Adrenal gland (tissue), 12 donors: Measurements from ENCODE around the gene SLC7A6OS. TPM values are rescaled to one million over a fixed set of nuclear protein-coding genes. Genes with fewer than 3 reads are reported as not detected.

Experiments used
- DNase-seq, 7 donors: peaks; one replicate each; pipeline ENCODE4 v3.0.0-alpha.2; 2019 to 2020
- H3K27ac ChIP-seq, 5 donors: fragments of 200-600 bp; sonication (generic) in 4 of 5; 1 replicate in 3 of 5; 2 replicates in 2 of 5; pipeline versions ENCODE4 v1.5.1 to v1.8.0; 2016 to 2020; ENCODE audit warnings: mild to moderate bottlenecking in 1 of 5
- H3K27me3 ChIP-seq: fragments of 200-600 bp; 2 replicates; pipeline ENCODE4 v1.8.0; 2021
- H3K36me3 ChIP-seq, 2 donors: fragments of 200-600 bp; replicated peaks in 1 of 2; 1 replicate in 1 of 2; 2 replicates in 1 of 2; pipeline versions ENCODE4 v1.5.1 to v1.8.0; 2018 to 2022
- H3K4me1 ChIP-seq, 2 donors: fragments of 200-600 bp; replicated peaks in 1 of 2; 1 replicate in 1 of 2; 2 replicates in 1 of 2; pipeline versions ENCODE4 v1.5.1 to v1.8.0; 2018 to 2021
- H3K4me3 ChIP-seq, 4 donors: fragments of 200-600 bp; sonication (generic) in 3 of 4; one replicate each; pipeline ENCODE4 v1.5.1; 2016 to 2018
- H3K9me3 ChIP-seq, 3 donors: fragments of 200-600 bp; sonication (generic) in 1 of 3; replicated peaks in 1 of 3; 1 replicate in 2 of 3; 2 replicates in 1 of 3; pipeline versions ENCODE4 v1.5.1 to v1.8.0; 2016 to 2021
- POLR2A ChIP-seq, 2 donors: fragments of 450-650 bp; IDR thresholded peaks; one replicate each; pipeline ENCODE4 v1.6.1; 2017; ENCODE audit warnings: antibody characterized with exemption in 2 of 2, mild to moderate bottlenecking in 2 of 2, moderate library complexity in 1 of 2
- WGBS, 4 donors: extraction: QIAGEN DNeasy Blood & Tissue Kit in 2 of 4; methylation state at CpG; one replicate each; pipeline versions ENCODE4 v1.1.5 to v1.1.7; 2013 to 2017; 5-methylcytosine and 5-hydroxymethylcytosine counted together
- intact Hi-C, 2 donors: fragments of 100-400 bp; cut with DNase I; formaldehyde crosslinking; loops; one replicate each; pipeline versions ENCODE4 v1.14.1 to v1.15.0; 2022 to 2023
- polyA plus RNA-seq, 3 donors: library from polyadenylated mRNA; stranded (reverse); fragments of 200-250 nt in 2 of 3; fragments of 350-450 nt in 1 of 3; fragmentation: Illumina TruSeq in 1 of 3; extraction: RNeasy Lipid Tissue Mini Kit (QIAGEN cat#74804) in 1 of 3; gene quantifications; one replicate each; pipeline ENCODE4 v1.2.3, GENCODE V29; 2013 to 2014
- total RNA-seq, 9 donors: library from RNA; depleted of rRNA in 4 of 9; stranded (reverse); fragments of >200 nt in 4 of 9; fragments of 120-200 nt in 1 of 9; fragmentation: NEBNext Ultra II Directional in 1 of 9; extraction: Animal tissue kit (Norgen Biotek cat#: 25700) in 1 of 9; gene quantifications; one replicate each; pipeline versions ENCODE4 v1.1.0 to v1.2.4, GENCODE V29; 2013 to 2023
- TF ChIP-seq, protein P1 (sequence below), 6 experiments: fragments of 450-650 bp in 4 of 6; fragments of 200-600 bp in 2 of 6; sonication (generic) in 1 of 6; IDR thresholded peaks; 1 replicate in 5 of 6; 2 replicates in 1 of 6; pipeline versions ENCODE4 v1.5.1 to v1.8.0; 2016 to 2021; ENCODE audit warnings: antibody characterized with exemption in 6 of 6, mild to moderate bottlenecking in 2 of 6, moderate library complexity in 1 of 6
- donor health status: healthy with polysubstance abuse.
- donor health status: Bipolar disorder and iron deficiency.
- donor health status: DM: yes; HTN: yes; CAD: no.
- donor health status: DM: no; HTN: no; CAD: no.
- donor health status: DM: no; HTN: no; CAD: no.
- donor health status: DM: yes; HTN: yes; CAD: no.

Gene SLC7A6OS
- total and polyA plus RNA-seq, 12 donors: 5.7 to 18.6 (median 13.8) TPM

DNA sequence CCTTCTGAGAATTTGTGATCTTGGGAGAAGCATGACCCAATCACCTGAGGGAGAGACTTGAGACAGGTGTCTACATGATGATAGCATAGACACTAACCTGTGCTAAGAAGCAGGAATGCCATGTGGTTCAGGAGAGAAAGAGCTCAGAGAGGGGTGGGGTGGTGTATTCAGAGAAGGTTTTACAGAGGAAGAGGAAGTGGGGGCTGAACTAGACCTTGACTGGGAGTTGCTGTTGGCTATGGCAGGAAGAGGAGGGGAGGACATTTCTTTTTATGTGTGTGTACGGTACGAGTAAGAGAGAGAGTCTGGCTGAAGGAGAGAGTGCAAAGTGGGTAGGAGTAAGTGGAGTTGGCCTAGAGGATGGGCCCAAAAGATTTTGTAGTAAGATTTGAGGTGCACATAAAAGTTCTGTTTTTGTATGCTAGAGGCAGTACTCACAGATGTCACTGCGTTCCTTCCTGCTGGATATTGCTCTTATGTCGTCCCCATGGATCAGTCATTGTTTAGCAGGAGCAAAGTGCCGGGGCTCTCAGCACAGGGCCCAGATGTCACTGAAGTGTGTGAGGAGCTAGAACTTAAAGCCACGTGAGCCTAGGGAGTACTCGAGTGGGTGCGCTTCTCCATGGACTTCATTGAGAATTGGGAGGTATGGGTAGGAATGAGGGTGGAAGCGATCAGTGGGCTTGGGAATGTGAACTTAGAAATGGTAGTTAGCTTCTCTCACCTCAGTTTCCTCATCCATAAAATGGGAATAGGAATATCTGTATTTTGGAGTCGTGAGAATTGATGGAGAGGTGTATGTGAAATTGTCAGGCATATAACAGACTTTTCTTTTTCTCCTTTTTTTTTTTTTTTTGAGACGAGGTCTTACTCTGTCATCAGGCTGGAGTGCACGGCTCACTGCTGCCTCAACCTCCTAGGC lies 24.3 kb downstream of the SLC7A6OS start:
- Histone ChIP-seq H3K27ac (peak overlapping the region in 3 of 5 donors; percentile 21 to 64 (median 31)), H3K4me1 (peaks cover 28 to 61% of the 10 kb centered on the region in 2 donors), H3K9me3 (no peaks in the 10 kb centered on the region), H3K27me3 (no peaks in the 10 kb centered on the region), H3K36me3 (peaks cover 0 to 21% of the 10 kb centered on the region in 2 donors), H3K4me3 (no peak overlapping the region)
- no peak for DNase-seq
- 71 to 79% (median 77%) methylated on average over 12 of the region's 12 CpGs for WGBS, 4 donors
- TF ChIP-seq POLR2A (IDR thresholded peaks at IDR 0.05): no peak
- intact Hi-C loops: no loop called here

DNA sequence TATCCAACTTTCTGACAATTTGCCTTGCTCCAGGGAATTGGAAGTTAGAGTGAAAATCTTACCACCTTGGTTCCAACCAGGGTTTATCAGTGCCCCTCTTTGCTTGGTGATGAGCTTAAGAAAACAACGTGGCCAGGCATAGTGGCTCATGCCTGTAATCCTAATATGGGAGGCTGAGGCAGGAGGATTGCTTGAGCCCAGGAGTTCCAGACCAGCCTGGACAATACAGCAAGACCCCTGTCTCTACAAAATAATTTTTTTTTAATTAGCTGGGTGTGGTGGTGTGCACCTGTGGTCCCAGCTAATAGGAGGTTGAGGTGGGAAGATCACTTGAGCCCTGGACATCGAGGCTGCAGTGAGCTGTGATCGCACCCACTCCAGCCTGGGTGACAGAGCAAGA lies 25.1 kb downstream of the SLC7A6OS start:
- DNase-seq: no peak
- Histone ChIP-seq H3K36me3 (peaks cover 0 to 14% of the 10 kb centered on the region in 2 donors), H3K27ac (peak overlapping the region in 3 of 5 donors; percentile 31 to 65 (median 56)), H3K4me1 (peaks cover 28 to 61% of the 10 kb centered on the region in 2 donors), H3K27me3 (no peaks in the 10 kb centered on the region), H3K9me3 (no peaks in the 10 kb centered on the region), H3K4me3 (no peak overlapping the region)
- TF ChIP-seq, protein P1, sequence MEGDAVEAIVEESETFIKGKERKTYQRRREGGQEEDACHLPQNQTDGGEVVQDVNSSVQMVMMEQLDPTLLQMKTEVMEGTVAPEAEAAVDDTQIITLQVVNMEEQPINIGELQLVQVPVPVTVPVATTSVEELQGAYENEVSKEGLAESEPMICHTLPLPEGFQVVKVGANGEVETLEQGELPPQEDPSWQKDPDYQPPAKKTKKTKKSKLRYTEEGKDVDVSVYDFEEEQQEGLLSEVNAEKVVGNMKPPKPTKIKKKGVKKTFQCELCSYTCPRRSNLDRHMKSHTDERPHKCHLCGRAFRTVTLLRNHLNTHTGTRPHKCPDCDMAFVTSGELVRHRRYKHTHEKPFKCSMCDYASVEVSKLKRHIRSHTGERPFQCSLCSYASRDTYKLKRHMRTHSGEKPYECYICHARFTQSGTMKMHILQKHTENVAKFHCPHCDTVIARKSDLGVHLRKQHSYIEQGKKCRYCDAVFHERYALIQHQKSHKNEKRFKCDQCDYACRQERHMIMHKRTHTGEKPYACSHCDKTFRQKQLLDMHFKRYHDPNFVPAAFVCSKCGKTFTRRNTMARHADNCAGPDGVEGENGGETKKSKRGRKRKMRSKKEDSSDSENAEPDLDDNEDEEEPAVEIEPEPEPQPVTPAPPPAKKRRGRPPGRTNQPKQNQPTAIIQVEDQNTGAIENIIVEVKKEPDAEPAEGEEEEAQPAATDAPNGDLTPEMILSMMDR (IDR thresholded peaks at IDR 0.05): no peak
- no peak for TF ChIP-seq POLR2A (IDR thresholded peaks at IDR 0.05)
- intact Hi-C loops: no loop called here
- WGBS, 4 donors: 85 to 97% (median 95%) methylated on average over 3 of the region's 3 CpGs

DNA sequence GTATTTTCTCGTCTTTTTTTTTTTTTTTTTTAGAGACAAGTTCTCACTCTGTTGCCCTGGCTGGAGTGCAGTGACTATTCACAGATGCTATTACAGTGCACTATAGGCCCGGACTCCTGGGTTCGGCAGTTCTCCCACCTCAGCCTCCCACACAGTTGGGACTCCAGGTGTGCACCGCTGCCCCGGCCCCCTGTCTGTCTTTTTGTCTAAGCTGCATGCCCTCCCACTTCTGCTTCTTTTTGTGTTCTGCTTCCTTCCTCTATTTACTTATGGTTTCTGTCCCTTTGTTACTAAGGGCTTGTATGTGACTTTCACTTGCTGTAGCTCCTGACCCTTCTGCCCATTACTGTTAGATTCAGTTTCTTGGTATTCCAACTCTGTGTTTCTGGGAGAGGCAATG lies 25.9 kb downstream of the SLC7A6OS start:
- H3K4me1 ChIP-seq: peaks cover 28 to 61% of the 10 kb centered on the region in 2 donors
- peaks cover 0 to 6% of the 10 kb centered on the region in 2 donors for H3K36me3 ChIP-seq
- intact Hi-C loops: no loop called here
- H3K4me3 ChIP-seq: no peak overlapping the region
- TF ChIP-seq, protein P1 (IDR thresholded peaks at IDR 0.05): no peak
- TF ChIP-seq POLR2A (IDR thresholded peaks at IDR 0.05): no peak
- no peaks in the 10 kb centered on the region for H3K27me3 ChIP-seq
- WGBS, 4 donors: 62 to 70% (median 67%) methylated on average over 5 of the region's 5 CpGs
- DNase-seq: no peak
- H3K9me3 ChIP-seq: no peaks in the 10 kb centered on the region
- peak overlapping the region in 2 of 5 donors; percentile 56 to 65 for H3K27ac ChIP-seq

DNA sequence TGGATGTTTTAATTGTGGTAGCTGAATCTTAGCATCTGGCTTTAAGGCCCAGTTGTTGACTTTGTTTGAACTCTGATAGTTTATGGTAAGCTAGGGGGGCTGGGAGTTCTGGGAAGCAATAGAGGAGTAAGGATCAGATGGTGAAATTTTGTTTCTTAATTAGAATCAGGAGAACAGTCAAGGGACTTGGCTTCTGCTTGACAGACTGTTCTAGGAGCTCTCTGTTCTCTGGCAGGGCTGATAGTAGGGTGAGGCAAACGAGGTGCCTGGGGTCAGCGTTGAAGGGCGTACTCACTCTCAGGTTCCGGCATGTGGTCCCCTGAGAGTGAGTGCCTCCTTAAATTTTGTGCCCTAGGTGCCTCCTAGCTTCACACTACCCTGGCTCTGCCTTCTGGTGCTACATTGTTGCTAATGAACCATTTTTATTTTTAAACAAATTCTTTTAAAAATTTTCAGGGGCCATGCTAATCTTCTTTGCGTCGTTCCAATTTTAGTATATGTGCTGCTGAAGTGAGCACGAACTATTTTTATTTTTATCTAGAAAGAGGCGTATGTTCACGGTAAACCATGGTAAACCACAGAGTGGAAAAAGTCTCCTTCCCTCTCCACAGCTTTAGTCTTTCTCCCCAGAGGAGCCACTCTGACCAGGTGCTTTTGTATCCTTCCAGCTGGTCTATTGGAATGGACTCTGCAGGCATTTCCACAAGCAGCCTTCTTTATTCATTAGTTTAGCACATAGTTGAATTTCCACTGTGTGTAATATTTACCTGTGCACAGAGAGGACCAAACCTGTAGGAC lies 26.7 kb downstream of the SLC7A6OS start:
- Histone ChIP-seq H3K27me3 (no peaks in the 10 kb centered on the region), H3K4me1 (peaks cover 28 to 54% of the 10 kb centered on the region in 2 donors), H3K36me3 (peaks cover 0 to 6% of the 10 kb centered on the region in 2 donors), H3K4me3 (no peak overlapping the region), H3K27ac (peak overlapping the region in 4 of 5 donors; percentile 16 to 65 (median 42)), H3K9me3 (no peaks in the 10 kb centered on the region)
- intact Hi-C loops: no loop called here
- DNase-seq: peak in 1 of 7 donors; percentile 26
- 70 to 75% (median 74%) methylated on average over 9 of the region's 9 CpGs for WGBS, 4 donors
- no peak for TF ChIP-seq POLR2A (IDR thresholded peaks at IDR 0.05)
- TF ChIP-seq, protein P1 (IDR thresholded peaks at IDR 0.05): no peak
